HPDE6-E6E7 (cell line): ENCODE data around the gene VPS13D.

Source experiments
- DNase-seq: peaks from one replicate; pipeline ENCODE4 v3.0.0; 2011; ENCODE audit warnings: missing footprints; ENCODE audit errors: extremely low spot score

Gene VPS13D, protein sequence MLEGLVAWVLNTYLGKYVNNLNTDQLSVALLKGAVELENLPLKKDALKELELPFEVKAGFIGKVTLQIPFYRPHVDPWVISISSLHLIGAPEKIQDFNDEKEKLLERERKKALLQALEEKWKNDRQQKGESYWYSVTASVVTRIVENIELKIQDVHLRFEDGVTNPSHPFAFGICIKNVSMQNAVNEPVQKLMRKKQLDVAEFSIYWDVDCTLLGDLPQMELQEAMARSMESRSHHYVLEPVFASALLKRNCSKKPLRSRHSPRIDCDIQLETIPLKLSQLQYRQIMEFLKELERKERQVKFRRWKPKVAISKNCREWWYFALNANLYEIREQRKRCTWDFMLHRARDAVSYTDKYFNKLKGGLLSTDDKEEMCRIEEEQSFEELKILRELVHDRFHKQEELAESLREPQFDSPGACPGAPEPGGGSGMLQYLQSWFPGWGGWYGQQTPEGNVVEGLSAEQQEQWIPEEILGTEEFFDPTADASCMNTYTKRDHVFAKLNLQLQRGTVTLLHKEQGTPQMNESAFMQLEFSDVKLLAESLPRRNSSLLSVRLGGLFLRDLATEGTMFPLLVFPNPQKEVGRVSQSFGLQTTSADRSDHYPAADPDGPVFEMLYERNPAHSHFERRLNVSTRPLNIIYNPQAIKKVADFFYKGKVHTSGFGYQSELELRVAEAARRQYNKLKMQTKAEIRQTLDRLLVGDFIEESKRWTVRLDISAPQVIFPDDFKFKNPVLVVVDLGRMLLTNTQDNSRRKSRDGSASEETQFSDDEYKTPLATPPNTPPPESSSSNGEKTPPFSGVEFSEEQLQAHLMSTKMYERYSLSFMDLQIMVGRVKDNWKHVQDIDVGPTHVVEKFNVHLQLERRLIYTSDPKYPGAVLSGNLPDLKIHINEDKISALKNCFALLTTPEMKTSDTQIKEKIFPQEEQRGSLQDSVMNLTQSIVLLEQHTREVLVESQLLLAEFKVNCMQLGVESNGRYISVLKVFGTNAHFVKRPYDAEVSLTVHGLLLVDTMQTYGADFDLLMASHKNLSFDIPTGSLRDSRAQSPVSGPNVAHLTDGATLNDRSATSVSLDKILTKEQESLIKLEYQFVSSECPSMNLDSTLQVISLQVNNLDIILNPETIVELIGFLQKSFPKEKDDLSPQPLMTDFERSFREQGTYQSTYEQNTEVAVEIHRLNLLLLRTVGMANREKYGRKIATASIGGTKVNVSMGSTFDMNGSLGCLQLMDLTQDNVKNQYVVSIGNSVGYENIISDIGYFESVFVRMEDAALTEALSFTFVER (N-terminal part only)

DNA sequence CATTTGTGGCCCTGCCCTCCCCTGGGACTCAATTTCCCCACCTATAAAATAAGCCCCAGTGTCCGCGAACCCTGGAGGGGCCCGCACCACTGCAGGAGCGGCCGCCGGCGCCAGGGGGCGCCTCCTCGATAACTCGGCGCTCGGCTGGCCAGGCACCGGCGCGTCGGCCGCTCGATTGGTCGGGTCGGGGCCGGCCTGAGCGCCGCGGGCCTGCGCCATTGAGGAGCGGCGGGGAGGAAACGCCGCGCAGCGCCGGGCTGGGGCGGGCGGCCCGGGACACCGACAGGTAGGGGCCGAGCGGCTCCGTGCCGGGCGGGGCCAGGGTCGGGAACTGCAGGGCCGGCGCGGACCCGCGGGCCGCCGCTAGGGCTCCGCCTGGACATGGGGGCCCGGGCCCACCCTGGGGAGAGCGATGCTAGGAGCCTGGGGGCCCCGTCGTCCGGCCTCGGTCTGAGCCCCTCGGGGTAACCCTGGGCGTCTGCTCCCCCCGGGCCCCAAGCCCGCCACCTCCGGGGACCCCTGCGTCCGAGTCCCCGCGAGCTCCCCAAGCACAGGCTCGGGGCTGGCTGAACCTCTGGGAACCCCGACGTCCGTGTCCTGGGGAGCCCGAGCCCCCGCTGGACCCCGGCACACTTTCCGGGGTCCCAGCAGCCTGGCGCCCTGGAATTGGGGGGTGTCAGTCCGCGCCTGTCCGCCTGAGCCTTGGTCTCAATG lies at the start of gene VPS13D:
VPS13D (plus strand) TSS at position 196 of the 714 bp plus-strand sequence. CDS start 4,237 bp downstream, outside the sequence.
- peak; percentile 79 for DNase-seq

DNA sequence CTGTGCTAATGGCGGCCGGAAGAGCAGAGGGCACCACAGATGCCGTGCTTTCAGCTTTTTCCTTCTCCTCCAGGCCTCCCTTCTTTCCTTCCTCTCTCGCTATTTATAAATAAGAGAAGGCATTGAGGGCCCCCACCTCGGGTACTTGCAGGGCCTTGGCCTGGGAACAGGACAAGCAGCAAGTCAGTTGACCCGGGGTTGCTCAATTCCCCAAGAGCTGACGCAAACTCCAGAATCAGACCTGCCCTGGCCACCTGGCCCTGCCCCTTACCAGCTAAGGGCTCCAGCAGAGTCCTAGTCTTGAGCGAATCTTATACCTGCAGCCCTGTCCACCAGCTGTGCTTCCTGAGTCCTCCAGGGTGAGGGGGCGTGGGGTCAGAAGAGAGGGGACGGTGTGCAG lies 49.5 kb upstream of the VPS13D start:
- no peak for DNase-seq

DNA sequence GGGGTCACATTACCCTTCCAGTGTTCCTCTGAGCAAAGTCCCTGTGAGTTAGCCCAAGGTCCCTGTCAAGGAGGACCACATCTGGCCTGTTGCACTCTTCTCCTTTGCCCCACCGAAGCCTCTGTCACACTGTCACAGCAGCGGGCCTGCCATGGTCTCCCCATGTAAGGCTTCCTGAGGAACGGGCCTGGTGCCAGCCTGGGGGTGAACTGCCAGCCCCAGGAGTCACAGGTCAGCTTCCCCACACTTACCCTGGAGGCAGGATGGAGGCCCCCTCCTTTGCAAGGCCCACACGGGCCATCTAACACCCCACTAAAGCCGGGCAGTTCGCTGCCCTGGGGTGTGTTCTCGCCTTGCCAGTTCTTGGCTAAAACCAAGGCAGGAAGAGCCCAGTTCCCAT lies 48.9 kb upstream of the VPS13D start:
- no peak for DNase-seq

DNA sequence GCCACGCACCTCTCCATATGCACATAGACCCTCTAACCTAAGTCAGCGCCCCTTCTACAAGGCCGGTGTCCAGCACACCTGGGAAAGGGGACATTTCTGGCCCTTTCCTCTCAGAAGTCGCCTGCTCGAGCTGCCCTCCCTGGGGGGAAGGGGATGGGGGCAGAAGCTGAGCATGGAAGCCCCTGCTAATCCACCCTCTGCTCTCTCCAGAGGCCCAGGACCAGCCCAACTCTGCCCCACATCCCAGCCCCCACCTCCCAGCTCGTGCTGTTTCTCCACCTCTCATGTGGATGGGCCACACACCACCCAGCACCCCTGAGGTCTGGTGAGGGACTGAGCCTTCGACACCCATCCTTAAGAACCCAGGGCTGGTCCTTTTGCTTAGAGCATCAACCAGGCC lies 48.3 kb upstream of the VPS13D start:
- no peak for DNase-seq

DNA sequence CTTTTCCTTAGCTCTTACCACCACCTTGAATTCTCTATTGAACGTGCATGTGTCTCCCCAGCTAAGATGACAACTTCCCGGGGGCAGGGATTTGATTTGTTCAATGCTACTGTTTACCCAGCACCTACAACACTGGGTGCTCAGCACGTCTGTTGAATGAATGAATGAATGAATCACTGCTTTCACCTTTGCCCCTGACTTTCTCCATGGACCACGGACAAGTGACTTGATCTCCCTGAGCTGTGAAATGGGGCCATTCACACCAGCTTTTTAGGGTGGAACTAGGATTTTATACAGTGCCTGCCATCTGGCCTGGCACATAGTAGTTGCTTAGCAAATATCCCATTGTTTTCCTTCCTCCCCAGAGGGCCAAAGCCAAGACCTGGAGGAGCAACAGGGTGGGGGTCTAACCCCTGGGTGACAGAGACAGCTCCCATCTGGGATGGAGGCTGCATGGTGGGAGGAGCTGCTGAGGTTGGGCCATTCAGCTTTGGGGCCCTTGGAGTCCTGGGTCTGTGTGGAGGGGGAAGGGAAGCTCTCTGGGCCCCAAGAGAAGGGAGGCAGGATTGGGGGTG lies 47.3 kb upstream of the VPS13D start:
- DNase-seq = no peak

DNA sequence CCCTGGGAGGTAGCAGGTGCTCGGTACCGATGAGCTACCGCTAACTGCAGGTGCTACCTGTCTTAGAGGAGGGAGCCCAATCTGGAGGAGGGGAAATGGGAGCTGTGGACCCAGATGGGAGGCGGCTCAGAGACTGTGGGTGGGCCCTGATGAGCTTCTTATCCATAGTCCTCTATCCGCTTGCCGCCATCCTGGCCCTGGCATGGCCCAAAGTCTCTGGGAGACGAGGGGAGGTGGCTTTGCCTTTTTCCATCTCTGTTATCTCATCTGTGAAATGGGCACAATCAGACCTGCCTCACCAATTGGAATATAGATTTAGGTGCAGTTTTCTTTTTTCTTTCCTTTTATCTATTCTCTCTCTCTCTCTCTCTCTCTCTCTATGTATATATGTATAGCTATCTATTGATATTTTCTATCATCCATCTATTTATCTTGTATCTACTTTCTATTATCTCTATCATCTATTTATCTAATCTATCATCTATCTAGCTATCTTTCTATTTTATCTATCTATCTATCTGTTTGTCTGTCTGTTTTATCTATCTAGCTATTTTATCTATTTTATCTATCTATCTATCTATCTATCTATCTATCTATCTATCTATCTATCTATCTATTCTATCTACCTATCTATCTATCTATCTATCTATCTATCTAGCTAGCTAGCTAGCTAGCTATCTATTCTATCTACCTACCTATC lies 46.6 kb upstream of the VPS13D start:
- no peak for DNase-seq

DNA sequence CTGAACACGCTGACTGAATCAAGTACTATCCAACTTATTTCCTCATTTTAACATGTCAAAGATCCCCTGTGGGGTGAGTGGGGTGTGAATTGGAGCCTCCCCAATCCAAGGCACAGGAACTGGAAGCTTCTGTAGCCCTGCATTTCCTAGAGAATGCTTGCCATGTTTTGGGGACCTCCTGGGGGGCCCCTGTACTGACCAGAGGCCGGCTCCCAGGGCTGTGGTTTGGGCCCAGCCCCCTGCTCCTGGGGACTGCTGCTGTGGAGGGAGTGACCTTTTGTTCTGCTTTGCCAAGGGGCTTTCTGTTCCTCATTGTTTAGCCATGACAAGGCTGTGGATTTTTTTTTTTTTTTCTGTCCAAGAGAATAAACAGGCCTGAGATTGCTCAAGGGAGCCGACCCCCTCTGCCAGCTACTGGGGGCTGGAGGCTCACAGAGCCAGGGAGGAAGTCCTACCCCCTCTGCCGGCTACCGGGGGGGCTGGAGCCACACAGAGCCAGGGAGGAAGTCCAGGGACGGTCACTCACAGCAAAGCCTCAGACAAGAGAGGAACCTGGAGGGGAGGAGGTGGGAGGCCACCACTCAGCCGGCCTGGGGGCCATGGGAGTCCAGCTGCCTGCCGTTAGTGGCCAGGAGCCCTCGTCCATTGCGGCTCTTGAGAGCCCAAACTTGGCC lies 45.7 kb upstream of the VPS13D start:
- DNase-seq = no peak

DNA sequence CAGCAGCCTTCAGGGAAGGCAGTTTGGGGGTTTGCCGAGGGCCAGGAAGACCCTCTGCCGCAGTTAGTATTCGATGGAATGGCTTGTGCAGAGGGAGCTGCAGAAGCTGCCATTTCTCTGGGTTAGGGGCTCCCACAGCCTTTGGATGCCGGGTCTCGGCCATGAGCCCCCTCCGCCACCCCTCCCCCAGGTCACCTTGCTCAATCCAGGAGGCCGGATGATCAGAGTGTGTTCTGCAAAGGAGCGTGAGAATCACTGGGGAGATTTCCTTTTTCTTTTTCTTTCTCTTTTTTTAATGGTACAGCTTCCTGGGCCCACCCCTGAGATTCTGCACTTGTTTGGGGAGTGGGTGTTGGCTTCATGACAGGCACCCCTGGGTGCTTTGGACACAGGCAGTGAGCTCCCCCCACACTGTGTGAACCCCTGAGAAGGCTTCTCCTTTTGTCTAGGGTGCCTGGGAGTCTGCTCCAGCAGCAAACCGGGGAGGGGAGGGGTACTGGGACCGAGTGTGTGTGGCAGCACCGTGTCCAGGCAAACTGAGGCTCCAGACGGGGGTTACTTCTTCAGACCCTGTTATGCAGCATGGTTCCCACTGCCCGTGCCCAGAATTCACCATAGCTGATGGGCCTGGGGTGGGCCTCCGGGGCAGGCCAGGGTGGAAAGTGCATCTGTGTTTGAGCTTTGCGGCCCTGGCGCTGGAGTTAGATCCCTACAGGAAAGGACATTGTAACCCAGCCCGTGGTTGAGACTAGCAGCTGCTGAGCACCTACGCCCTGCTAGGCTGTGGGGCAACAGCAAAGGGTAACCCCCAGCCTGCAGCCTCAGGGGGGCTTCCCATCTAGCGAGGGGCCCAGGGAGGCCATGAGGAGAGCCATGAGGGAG lies 44.6 kb upstream of the VPS13D start:
- DNase-seq = no peak

DNA sequence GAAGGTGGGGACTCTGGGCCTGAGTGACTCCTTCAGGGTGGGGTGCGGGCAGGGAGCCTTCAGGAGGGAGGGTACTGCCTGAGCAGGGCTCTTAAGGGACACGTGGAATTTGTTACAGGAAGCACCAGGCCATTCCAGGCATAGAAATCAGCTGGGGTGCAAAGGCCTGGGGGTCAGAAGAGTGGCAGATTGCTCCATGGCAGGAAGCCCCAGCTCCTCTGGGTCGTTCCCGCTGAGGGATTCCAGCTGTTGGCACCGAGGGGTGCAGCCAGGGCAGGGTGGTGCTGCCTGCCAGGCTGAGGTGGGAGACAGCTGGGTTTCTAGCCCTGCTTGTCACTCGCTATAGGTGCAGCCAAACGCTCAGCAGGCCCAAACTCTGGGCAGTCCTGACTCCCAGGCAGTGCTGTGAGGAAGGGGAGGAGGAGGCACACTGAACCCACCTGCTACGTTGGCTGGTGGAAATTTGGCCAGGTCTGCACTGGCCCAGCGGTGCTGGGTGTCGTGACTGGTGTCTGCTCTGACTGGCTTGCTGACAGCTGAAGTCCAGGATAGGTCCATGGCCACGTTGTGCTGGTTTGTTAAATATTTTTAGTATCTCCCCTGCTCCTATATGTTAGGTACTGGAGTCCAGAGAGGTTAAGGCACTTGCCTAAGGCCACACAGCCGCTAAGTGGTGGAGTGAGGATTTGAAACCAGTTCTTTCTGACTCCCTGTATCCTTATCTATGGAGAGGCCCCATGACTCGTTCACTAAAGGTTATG lies 43.7 kb upstream of the VPS13D start:
- DNase-seq = no peak

DNA sequence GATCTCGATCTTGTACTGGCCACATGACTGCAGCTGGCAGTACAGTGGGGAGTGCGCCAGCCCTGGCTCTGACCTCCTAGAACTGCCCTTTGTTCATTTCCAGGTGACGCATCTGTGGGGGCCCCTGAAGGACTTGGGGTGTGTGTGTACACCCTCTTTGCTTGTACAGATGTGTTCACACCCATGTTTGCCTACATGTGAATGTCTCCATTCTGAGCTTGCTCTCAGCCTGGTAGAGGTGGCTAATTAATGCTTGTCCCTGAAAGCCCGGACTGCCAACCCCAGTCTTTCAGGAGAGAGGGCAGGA lies 43.2 kb upstream of the VPS13D start:
- no peak for DNase-seq

DNA sequence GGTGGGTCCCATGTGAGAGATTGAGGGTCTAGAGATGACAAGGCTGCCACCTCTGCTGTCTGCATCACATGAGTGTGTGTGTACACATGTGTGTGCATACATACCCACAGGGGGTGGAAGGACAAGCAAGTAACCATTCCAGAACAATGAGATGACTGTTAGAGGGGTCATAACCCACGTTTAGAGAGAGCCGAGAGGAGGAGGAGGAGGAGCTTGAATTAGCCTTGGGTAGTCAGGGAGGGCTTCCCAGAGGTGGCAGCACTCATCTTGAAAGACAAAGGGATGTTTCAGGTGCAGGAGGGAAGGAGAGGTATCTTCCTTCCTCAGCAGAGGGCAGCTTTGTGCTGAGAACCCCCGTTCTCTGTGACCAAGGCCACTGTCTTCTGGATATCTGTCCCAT lies 41.7 kb upstream of the VPS13D start:
- DNase-seq = no peak

DNA sequence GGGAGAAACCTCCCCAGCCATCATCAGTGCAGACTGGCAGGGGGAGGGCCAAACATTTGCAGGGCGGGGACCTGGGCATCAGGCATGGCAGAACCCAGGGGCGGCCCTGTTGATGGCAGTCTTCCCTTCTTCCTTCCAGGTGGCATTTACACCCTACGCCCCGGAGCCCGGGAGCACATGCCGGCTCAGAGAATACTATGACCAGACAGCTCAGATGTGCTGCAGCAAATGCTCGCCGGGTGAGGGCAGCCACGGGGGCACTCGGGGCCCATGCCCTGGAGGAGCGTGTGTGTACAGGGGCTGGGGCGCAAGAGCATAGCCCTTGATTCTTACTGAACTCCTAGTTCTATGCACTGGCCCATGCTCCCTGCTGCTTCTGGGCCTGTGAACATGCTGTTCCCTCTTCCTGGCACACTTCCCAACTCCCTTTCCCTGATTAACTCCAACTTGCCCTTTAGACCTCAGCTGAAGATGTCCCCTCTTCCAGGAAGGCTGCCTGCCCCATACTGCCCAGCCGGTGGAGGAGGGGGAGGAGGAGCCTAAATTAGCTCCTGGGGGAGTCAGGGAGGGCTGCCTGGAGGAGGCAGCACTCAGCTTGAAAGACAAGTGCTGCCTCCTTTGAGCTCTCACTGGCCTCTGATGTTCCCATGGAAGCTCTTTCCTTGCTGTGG lies 41.0 kb upstream of the VPS13D start:
- no peak for DNase-seq

DNA sequence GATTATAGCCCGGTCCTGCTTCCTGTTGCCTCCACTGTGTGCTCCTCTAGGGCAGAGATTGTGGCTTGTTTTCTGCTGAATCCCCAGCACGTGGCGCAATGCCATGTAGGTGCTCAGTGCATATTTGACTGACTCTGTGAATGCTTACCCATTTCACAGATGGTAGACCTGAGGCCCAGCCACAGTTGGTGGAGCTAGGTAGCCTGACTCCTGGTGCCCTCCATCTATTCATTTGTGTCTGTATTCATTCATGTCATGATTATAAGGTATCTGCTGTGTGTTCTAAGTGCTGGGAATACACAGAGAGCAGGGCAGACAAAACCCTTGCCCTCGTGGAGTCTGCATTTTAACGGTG lies 40.5 kb upstream of the VPS13D start:
- DNase-seq = no peak

DNA sequence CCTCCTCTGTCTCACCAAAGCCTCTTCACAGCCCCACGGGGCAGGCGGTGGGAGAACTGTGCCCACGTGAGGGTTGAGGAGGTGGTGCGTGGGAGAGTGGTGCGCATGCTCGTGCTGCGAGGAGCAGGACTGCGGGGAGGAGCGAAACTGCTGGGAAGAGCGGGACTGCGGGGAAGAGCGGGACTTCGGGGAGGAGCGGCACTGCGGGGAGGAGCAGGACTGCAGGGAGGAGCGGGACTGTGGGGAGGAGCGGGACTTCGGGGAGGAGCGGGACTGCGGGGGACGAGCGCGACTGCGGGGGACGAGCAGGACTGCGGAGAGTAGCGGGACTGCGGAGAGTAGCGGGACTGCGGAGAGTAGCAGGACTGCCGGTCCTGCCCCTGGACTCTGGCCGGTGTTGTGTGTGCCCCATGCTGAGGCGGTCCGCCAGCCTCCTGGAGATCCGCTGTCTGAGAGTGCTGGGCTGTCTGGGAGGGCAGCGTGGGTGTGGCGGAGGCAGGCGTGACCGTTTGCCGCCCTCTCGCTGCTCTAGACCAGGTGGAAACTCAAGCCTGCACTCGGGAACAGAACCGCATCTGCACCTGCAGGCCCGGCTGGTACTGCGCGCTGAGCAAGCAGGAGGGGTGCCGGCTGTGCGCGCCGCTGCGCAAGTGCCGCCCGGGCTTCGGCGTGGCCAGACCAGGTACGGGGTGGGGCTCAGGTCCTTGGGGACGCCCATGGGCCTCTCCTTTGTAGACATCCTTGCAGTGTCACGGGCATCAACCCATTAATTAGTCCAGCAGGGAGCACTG lies 38.4 kb upstream of the VPS13D start:
- no peak for DNase-seq

DNA sequence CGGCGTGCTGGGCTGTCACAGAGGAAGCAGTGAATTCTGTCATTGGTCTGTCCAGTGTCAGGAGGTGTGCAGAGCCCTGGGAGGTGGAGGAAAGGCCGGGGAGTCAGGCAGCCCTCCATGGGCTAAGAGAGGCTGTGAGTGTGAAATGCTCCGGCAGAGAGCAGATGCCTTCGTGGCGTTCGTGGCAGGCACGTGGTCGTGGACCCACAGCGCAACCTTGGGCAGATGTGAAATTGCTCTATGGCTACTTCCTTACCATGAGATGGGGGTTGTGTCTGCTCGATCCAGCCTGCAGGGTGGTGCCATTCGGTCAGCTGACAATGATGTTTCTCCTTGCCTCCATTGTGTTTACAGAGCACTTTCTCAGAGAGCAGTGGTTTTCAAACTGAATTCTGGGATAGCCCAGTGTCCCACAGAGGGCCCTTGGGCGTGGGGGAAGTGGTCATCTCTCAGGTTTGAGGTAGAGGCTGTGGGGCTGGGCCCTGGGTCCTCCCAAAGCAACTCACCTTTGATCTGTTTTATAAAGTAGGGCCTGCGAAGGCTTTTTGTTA lies 35.1 kb upstream of the VPS13D start:
- DNase-seq = no peak

DNA sequence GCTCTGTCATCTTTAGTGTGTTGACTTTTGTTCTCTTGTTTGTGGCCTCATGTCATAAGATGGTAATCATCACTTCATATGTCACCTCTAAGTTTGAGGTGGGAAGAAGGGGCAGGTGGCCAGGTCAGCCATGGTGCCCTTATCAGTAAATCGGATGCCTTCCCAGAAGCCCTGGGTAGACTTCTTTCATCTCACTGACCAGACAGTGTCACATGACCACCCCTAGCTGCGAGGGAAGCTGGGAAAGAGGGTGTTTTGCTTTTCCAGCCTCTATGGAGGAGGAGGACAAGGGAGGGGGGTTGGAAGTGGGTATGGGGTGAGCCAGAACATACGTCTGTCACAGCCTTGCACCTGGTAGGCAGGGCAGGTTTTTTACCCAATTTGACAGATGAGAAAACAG lies 34.4 kb upstream of the VPS13D start:
- DNase-seq = no peak
